Suppressor macrophage (primary cell): Measurements from ENCODE around the gene USP38.
"Not testable (repeated sequence)": the region's sequence is repeated elsewhere in the genome, so short reads cannot be mapped to it uniquely, and the experiment has no call there.

Experiments used
- DNase-seq, 4 experiments: peaks; one replicate each; pipeline ENCODE4 v3.0.0-alpha.2; 2020 to 2022

Gene USP38

GRCh38 chr4:143215873-143216272 lies 31.2 kb downstream of the USP38 start:
- DNase-seq: no peak

- DNase-seq: no peak
These were observed 39.5 kb downstream of the USP38 start for GRCh38 chr4:143224255-143224654.

- no peak for DNase-seq
These were observed 40.5 kb downstream of the USP38 start for GRCh38 chr4:143225167-143225566.

DNA sequence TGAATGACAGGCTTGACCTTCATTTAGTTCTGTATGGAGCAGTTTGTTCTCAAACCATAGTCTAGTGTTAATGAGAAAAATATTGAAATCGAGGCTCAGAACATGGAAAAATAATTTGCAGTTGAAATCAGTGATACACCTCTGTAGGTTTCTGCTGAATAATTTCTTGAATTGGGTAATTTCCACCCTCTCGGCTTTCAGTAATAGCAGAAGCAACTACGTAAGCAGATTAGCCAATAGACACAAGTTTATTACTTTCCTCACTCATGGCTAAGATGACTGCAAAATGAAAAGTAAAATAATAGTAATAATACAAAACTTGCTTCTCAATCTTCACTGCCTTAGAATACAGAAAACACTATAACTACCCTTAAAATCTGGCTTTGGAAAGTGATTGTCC lies 46.0 kb downstream of the USP38 start:
- DNase-seq: peak; percentile 19 to 70 (median 44)

DNA sequence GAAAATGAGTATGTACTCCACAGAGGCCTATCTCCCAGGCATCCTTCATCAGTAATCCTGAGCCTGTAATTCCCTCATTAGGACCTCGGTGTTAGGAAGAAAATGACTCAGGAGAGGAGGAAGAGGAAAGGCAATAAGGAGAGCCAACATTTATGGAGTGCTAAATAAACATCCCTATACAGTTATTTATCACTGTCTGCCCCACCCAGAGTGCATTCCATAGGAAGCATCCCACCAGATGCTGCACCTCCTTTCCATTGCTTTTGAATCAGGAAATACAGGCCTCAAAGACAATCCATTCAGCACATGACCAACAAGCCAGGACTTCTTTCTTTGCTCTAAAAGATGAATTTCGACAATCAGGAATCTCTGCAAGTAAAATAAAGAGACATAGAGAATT lies 47.6 kb downstream of the USP38 start:
- no peak for DNase-seq

DNA sequence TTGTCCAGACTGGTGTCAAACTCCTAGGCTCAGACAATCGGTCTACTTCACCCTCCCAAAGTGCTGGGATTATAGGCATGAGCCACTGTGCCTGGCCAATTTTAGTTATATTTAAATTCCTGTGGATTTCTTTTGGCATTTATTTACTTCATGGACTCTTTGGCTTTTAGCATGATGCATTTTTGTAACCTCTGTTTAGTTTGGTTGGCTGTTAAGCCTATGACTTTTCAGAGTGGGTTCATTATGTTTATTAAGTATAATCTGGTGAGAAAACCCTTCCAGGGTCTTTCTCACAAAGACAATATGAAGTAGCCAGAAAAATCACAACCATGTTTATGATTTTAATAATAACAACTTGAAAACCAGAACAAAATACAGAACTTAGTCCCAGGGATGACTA lies 49.4 kb downstream of the USP38 start:
- DNase-seq: no peak

GRCh38 chr4:143237195-143237594 lies 52.5 kb downstream of the USP38 start:
- not testable (repeated sequence) for DNase-seq

- DNase-seq: no peak
These were observed 56.4 kb downstream of the USP38 start for GRCh38 chr4:143240939-143241679.

GRCh38 chr4:143241892-143242291 lies 57.2 kb downstream of the USP38 start:
- DNase-seq: peak in 1 of 4 experiments; percentile 6

GRCh38 chr4:143243041-143243440 lies 58.3 kb downstream of the USP38 start:
- DNase-seq: no peak

DNA sequence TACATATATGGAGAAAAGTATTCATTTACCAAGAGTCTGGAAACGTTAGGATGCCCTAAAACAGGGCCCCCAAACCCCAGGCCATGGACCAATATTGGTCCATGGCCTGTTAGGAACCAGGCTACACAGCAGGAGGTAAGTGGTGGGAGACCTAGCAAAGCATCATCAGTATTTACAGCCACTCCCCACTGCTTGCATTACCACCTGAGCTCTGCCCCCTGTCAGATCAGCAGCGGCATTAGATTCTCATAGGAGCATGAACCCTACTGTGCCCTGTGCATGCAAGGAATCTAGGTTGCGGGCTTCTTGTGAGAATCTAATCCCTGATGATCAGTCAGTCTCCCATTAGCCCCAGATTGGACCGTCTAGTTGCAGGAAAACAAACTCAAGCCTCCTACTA lies 62.3 kb downstream of the USP38 start:
- no peak for DNase-seq

- no peak for DNase-seq
These were observed 63.1 kb downstream of the USP38 start for GRCh38 chr4:143247866-143248265.

DNA sequence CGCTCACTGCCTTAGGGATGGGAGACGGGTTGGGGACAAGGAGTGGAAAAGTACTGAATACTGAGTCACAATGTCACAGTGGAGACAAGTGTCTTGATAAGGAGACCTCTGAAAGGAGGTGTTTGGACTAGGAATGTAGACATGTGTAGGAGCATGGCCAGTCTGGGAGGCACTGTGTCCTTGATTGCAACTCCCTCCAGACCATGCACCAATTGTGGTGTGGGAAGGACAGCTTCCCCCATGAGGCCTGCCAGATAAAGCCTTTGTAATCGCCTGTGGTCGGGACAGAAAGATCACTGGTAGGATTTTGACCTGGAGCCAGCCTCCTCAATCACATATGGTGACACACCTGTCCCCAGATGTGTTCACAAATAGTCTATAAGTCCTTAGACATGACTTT lies 64.1 kb downstream of the USP38 start:
- no peak for DNase-seq

DNA sequence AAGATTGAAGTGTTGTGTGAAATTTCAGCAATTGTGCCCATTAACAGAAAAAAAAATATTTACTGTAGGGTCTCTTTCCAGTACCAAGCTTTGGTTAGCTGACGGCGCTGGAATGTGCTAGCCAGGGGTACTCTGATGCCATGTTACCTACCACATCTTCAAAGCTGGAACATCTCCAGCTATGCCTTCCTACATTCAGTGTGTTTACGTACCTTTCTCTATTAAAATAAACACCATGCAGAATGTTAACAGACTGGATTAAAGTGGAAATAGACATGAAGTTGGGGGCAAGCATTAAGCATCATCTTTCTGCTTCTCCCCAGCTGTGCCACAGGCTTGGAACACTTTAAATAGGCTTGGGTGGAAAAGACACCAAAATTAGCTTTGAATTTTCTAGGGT lies 65.9 kb downstream of the USP38 start:
- no peak for DNase-seq

GRCh38 chr4:143251348-143251747 lies 66.6 kb downstream of the USP38 start:
- peak in 1 of 4 experiments; percentile 27 for DNase-seq

GRCh38 chr4:143251779-143252178 lies 67.1 kb downstream of the USP38 start:
- no peak for DNase-seq

GRCh38 chr4:143252478-143252877 lies 67.8 kb downstream of the USP38 start:
- no peak for DNase-seq

- peak in 3 of 4 experiments; percentile 7 to 28 (median 26) for DNase-seq
These were observed 68.4 kb downstream of the USP38 start for GRCh38 chr4:143253166-143253565.

GRCh38 chr4:143254491-143255226 lies 69.9 kb downstream of the USP38 start:
- no peak for DNase-seq

DNA sequence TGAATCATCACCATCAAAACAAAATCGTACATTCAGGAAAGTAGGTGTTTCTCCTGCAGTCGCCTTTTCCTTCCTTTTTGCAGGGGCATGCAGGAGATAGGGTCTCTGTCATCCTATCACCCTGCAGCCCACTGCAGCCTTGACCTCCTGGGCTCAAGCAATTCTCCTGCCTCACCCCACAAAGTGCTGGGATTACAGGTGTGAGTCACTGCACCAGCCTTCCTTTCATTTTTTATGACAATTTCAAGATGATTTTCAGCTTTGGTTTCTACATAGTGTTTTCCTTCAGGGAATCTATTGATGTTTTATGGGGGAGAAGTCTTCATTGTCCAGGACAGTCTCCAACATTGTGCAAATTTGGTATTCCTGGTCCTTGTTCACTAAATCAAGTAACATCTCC lies 71.7 kb downstream of the USP38 start:
- DNase-seq: no peak

GRCh38 chr4:143257356-143257755 lies 72.6 kb downstream of the USP38 start:
- DNase-seq: no peak

- DNase-seq: no peak
These were observed 76.0 kb downstream of the USP38 start for GRCh38 chr4:143260750-143261149.

GRCh38 chr4:143262838-143263237 lies 78.1 kb downstream of the USP38 start:
- DNase-seq: no peak

GRCh38 chr4:143267690-143268089 lies 83.0 kb downstream of the USP38 start:
- not testable (repeated sequence) for DNase-seq
